CMK (cell line): ENCODE data around the gene ACTL6B.

Experiments used
- DNase-seq: peaks from one replicate; pipeline ENCODE4 v3.0.0-alpha.2; 2010; ENCODE audit warnings: low read depth

ACTL6B gene

GRCh38 chr7:100599911-100600729 is 56.1 kb downstream of the ACTL6B start:
- no peak for DNase-seq

DNA sequence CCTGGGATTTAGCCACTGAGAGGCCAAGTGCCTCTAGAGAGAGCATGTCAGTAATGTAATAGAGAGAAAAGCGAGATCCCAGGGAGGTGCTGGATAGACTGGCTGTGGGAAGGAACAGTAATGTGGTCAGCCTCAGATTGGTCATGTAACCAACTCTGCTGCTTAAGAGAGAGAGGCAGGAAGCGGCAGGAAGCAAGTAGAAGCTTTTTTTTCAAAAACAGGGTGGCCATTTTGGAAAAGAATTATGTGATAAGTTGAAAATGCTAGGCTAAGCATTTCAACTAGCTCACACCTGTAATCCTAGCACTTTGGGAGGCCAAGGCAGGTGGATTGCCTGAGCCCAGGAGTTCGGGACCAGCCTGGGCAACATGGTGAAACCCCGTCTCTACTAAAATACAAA is 57.8 kb downstream of the ACTL6B start:
- DNase-seq: no peak

DNA sequence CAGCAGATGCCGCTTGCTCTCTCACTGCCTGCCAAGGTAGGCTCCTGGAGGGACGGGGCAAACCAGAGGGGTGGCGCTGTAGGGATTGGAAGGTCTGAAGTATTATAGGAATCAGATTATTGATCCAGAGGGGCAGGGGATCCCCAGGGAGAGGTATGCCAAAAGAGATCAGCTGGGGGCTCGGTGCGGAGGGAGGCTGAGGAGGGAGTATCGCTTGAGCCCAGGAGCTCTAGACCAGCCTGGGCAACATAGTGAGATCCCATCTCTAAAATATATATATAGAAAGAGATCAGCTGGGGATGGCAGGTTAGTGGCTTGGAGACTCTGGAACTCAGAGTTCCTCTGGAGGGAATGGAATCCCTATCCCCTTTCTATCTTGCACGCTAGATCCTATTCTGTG is 61.1 kb downstream of the ACTL6B start:
- DNase-seq: no peak
